Mesothelial cell of epicardium (in vitro differentiated cells): Measurements from ENCODE around the gene EMX1. TPM values are rescaled to one million over a fixed set of nuclear protein-coding genes. Genes with fewer than 3 reads are reported as not detected.
A peak's percentile ranks its signal among the peaks of the same experiment; 100 is the strongest.

Source experiments
- DNase-seq, 2 experiments: peaks; one replicate each; pipeline ENCODE4 v3.0.0; 2021; ENCODE audit warnings: low spot score in 2 of 2; ENCODE audit not compliant: unreplicated experiment in 2 of 2
- H3K27ac Mint-ChIP-seq: 2 replicates; pipeline ENCODE4 v1.8.0; 2021; ENCODE audit warnings: mixed read lengths
- H3K27me3 Mint-ChIP-seq: 2 replicates; pipeline ENCODE4 v1.8.0; 2021; ENCODE audit warnings: low read depth, mixed read lengths
- H3K36me3 Mint-ChIP-seq: 2 replicates; pipeline ENCODE4 v1.8.0; 2021; ENCODE audit warnings: mixed read lengths
- H3K4me1 Mint-ChIP-seq: 2 replicates; pipeline ENCODE4 v1.8.0; 2021; ENCODE audit warnings: mixed read lengths
- H3K4me3 Mint-ChIP-seq: 2 replicates; pipeline ENCODE4 v1.8.0; 2021; ENCODE audit warnings: mild to moderate bottlenecking, moderate library complexity, mixed read lengths
- H3K9me3 Mint-ChIP-seq: 2 replicates; pipeline ENCODE4 v1.8.0; 2021; ENCODE audit warnings: mixed read lengths
- CTCF ChIP-seq: fragments of 200-600 bp; sonication (generic); IDR thresholded peaks from one replicate; pipeline ENCODE4 v1.5.0; 2021; ENCODE audit warnings: antibody characterized with exemption; ENCODE audit not compliant: unreplicated experiment
- total RNA-seq: library from RNA; stranded (reverse); gene quantifications from 3 replicates; pipeline ENCODE4 v1.2.1, GENCODE V29; 2021

Gene EMX1
- total RNA-seq, 1 donor from 2014 or later: not detected

DNA sequence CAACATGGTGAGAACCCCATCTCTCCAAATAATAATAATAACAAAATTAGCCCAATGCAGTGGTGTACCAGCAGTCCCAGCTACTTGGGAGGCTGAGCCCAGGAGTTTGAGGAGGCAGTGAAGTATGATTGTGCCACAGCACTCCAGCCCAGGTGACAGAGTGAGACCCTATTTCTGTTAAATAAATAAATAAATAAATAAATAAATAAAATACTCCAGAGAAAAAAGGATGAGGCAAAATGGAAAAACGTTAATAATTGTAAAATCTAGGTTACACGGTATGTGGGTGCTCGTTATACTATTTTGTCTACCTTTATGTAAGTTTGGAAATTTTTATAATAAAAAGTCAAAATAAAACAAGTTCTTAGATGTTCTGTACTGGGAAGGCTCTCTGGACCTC lies 8.6 kb upstream of the EMX1 start:
- TF ChIP-seq CTCF: no peak
- H3K4me3 Mint-ChIP-seq: no peak overlapping the region
- no peak for DNase-seq
- H3K36me3 Mint-ChIP-seq: no peaks in the 10 kb centered on the region
- peaks cover 96% of the 10 kb centered on the region for H3K27me3 Mint-ChIP-seq
- H3K4me1 Mint-ChIP-seq: no peaks in the 10 kb centered on the region
- peaks cover 6% of the 10 kb centered on the region for H3K9me3 Mint-ChIP-seq
- no peak overlapping the region for H3K27ac Mint-ChIP-seq

- DNase-seq: no peak
- peaks cover 2% of the 10 kb centered on the region for H3K9me3 Mint-ChIP-seq
- H3K36me3 Mint-ChIP-seq: no peaks in the 10 kb centered on the region
Observed at GRCh38 chr2:72911256-72911655, 6.1 kb upstream of the EMX1 start.

DNA sequence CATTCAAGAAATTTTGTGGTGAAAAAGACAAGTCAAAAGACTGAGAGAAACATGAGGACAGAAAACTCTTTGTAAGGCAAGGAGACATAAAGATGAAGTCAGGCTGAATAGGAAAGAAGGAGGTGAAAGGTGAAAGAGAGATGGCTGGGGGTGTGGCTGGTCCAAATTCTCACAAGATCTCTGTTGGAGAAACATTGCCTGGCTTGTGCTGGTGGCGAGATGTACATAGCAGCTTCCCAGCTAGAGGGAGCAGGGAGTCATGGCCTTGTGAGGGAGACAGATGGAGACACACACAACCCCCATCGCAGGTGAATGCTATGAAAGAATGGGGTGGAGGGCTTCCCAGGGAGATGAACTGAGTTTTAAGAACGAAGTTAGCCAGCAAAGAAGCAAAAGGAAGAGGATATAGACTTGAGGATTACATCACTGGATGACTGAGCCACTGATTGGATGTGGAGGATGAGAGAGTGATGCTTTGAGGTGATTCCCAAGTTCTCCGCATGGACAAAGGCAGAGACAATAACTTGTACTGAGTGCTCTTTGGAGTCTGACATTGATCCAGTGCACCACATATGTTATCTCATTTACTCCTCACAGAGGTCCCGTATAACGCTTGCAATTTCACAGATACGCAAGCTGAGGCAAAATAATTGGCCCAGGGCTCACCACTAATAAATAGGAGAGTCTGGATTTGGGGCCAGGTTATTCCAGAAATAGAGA lies 3.7 kb upstream of the EMX1 start:
- Mint-ChIP-seq H3K27ac (no peak overlapping the region), H3K36me3 (no peaks in the 10 kb centered on the region), H3K4me3 (no peak overlapping the region), H3K4me1 (peaks cover 15% of the 10 kb centered on the region), H3K27me3 (peaks cover 88% of the 10 kb centered on the region), H3K9me3 (no peaks in the 10 kb centered on the region)
- no peak for DNase-seq
- TF ChIP-seq CTCF: no peak

More at GRCh38 chr2:72911256-72911655, 6.1 kb upstream of the EMX1 start:
- Mint-ChIP-seq H3K4me3 (no peak overlapping the region), H3K27me3 (peaks cover 95% of the 10 kb centered on the region), H3K27ac (no peak overlapping the region), H3K4me1 (peaks cover 6% of the 10 kb centered on the region)
- no peak for TF ChIP-seq CTCF

GRCh38 chr2:72914206-72914559 lies 3.1 kb upstream of the EMX1 start:
- DNase-seq: no peak
- Mint-ChIP-seq H3K27me3 (peaks cover 89% of the 10 kb centered on the region), H3K4me1 (peaks cover 16% of the 10 kb centered on the region), H3K4me3 (no peak overlapping the region), H3K27ac (no peak overlapping the region), H3K9me3 (no peaks in the 10 kb centered on the region), H3K36me3 (no peaks in the 10 kb centered on the region)
- no peak for TF ChIP-seq CTCF

DNA sequence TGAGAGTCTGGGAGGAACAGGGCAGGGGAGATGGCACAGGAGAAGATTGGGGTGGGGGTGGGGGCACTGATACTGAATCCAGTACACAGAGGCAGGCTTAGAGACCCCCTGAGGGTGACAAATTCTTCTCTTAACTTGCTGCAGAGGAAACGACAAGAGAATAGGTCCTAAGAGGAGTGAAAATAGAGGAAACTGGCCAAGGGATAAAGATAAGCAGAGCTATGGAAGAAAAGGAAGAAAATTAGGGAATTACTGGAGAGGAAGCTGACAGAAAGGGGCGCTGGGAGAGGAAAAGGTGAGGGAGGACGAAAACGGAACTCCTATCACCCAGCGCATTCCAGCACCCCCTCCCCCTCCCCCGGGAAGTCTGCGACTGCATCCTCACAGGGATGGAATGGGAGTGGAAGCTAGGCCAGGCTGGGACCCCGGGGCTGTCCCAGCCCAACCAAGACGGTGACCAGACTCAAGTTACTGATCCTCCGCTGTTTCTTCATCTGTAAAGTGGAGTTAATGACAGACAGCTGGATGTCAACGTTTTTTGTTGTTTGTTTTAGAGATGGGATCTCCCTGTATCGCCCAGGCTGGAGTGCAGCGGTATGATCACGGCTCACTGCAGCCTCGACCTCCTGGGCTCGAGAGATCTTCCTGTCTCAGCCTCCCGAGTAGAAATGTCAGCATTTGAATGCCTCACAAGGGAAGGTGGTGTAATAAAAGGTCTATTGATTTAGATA lies 2.6 kb upstream of the EMX1 start:
- peak overlapping the region; percentile 22 for H3K4me3 Mint-ChIP-seq
- no peak for DNase-seq
- peaks cover 89% of the 10 kb centered on the region for H3K27me3 Mint-ChIP-seq
- peaks cover 16% of the 10 kb centered on the region for H3K4me1 Mint-ChIP-seq
- no peak for TF ChIP-seq CTCF
- H3K27ac Mint-ChIP-seq: no peak overlapping the region
- no peaks in the 10 kb centered on the region for H3K36me3 Mint-ChIP-seq
- H3K9me3 Mint-ChIP-seq: no peaks in the 10 kb centered on the region
